ENCODE measurements around the gene RASGRP2. TPM values are rescaled to one million over a fixed set of nuclear protein-coding genes. Genes with fewer than 3 reads are reported as not detected.
A peak's percentile ranks its signal among the peaks of the same experiment; 100 is the strongest.

The RASGRP2 gene
- total and polyA plus RNA-seq, 2 of the 8 experiments (the other 6 are each of a cell fraction or from before 2014, with no cell fraction given) = 40.6 to 45.7 TPM

- Histone ChIP-seq H3K23ac (ENCODE audit: insufficient read length) (no peak overlapping the region), H3K36me3 (ENCODE audit: control insufficient read depth in 2 of 4, insufficient read depth in 4 of 4, low read length in 3 of 4) (no peaks in the 10 kb centered on the region), H3K4me2 (ENCODE audit: insufficient read depth in 1 of 2, low read depth in 2 of 2, low read length in 2 of 2) (no peak overlapping the region), H3K27ac (ENCODE audit: low read depth, low read length) (no peak overlapping the region), H3K79me2 (ENCODE audit: control insufficient read depth in 1 of 2, insufficient read depth in 2 of 2, low read length in 2 of 2) (no peaks in the 10 kb centered on the region), H3K79me1 (ENCODE audit: low read depth, low read length) (no peaks in the 10 kb centered on the region; the same call in 1 of the 2 replicates), H3K4ac (replicated peaks; ENCODE audit: insufficient read length, low read depth, low read length) (no peak overlapping the region), H3K9ac (replicated peaks in 1 of 4; ENCODE audit: extremely low read depth in 1 of 4, low read depth in 3 of 4, low read length in 3 of 4) (no peak overlapping the region), H3K18ac (ENCODE audit: extremely low read depth, low read length) (no peak overlapping the region; the same call in 1 of the 2 replicates), H3K9me3 (ENCODE audit: insufficient read depth in 2 of 2, low read depth in 1 of 2, low read length in 1 of 2) (no peaks in the 10 kb centered on the region), H3K14ac (ENCODE audit: insufficient read length) (no peak overlapping the region), H3K27me3 (replicated peaks in 1 of 4; ENCODE audit: control insufficient read depth in 3 of 4, extremely low read depth in 1 of 4, insufficient read depth in 3 of 4, low read length in 3 of 4) (peaks cover 0 to 3% (median 0%) of the 10 kb centered on the region in 4 experiments; a peak in 3 of 7 replicates), H2AFZ (ENCODE audit: low read length) (no peak overlapping the region), H3K56ac (replicated peaks; ENCODE audit: insufficient read length, low read depth, low read length) (no peak overlapping the region), H4K91ac (replicated peaks; ENCODE audit: insufficient read length, low read length) (no peak overlapping the region), H4K8ac (ENCODE audit: extremely low read depth, insufficient read depth, low read length) (no peak overlapping the region), H2BK20ac (ENCODE audit: low read length) (no peak overlapping the region), H2BK12ac (ENCODE audit: low read depth, low read length) (no peak overlapping the region), H2BK120ac (replicated peaks; ENCODE audit: low read depth, low read length) (no peak overlapping the region), H3K4me3 (ENCODE audit: extremely low read depth in 1 of 4, insufficient read depth in 2 of 4, low read depth in 3 of 4, low read length in 4 of 4) (no peak overlapping the region), H4K20me1 (replicated peaks in 1 of 2; ENCODE audit: control insufficient read depth in 1 of 2, insufficient read depth in 2 of 2, low read length in 2 of 2) (peaks cover 0 to 3% of the 10 kb centered on the region in 2 experiments), H4K5ac (ENCODE audit: insufficient read length, low read depth, low read length) (no peak overlapping the region), H3K4me1 (replicated peaks in 1 of 4; ENCODE audit: control insufficient read depth in 3 of 4, insufficient read depth in 4 of 4, low read length in 3 of 4) (no peaks in the 10 kb centered on the region; a peak in 1 of 7 replicates), H3K23me2 (ENCODE audit: low read depth, low read length) (peaks cover 2% of the 10 kb centered on the region; the same call in 1 of the 2 replicates), H2BK15ac (ENCODE audit: low read length) (no peak overlapping the region; the same call in 1 of the 2 replicates), H2AK5ac (ENCODE audit: low read depth, low read length) (no peak overlapping the region), H2BK5ac (ENCODE audit: low read depth, low read length) (no peak overlapping the region)
- ChIA-PET CTCF (ENCODE audit: partially characterized antibody) (interaction anchor here (1.2 to 3.5 kb wide), 4 partner anchors 11 to 67 kb away, joined by 3 to 21 read pairs (median 11); partner anchors contain the start of gene RASGRP2), POLR2A (ENCODE audit: partially characterized antibody) (no interaction called here)
- FAIRE-seq (peak; percentile 32), DNase-seq (ENCODE audit: low read depth in 1 of 2, low spot score in 2 of 2) (no peak)
- TF ChIP-seq NRF1 (IDR thresholded peaks at IDR 0.05; ENCODE audit: low read depth, low read length) = no peak
- no peak for TF ChIP-seq E2F6 (IDR thresholded peaks at IDR 0.05)
- no peak for TF ChIP-seq GABPA (IDR thresholded peaks at IDR 0.05; ENCODE audit: borderline replicate concordance, insufficient read depth, low read length)
- no peak for TF ChIP-seq EGR1 (IDR thresholded peaks at IDR 0.05; ENCODE audit: borderline replicate concordance, low read depth, low read length)
- TF ChIP-seq KDM1A (IDR thresholded peaks at IDR 0.05; ENCODE audit: borderline replicate concordance, low read length) = no peak
- TF ChIP-seq HDAC6 (IDR thresholded peaks at IDR 0.05; ENCODE audit: low read depth, low read length) = no peak
- no peak for TF ChIP-seq ATF2 (IDR thresholded peaks at IDR 0.05; ENCODE audit: low read length)
- 90% methylated on average over 6 of the region's 6 CpGs; no CpG with 5 or more reads in 1 of the 2 experiments for WGBS, 2 experiments (ENCODE audit: extremely low coverage in 1 of 2, insufficient coverage in 1 of 2, insufficient read length in 1 of 2, insufficient replicate concordance in 2 of 2, low coverage in 1 of 2, low lambda C conversion rate in 2 of 2, missing lambda C conversion rate in 1 of 2)
These were observed 66.4 kb downstream of the RASGRP2 start for GRCh38 chr11:64677441-64678023.
